Spleen (tissue), 11 donors: ENCODE measurements around the gene ACO2. TPM values are rescaled to one million over a fixed set of nuclear protein-coding genes. Genes with fewer than 3 reads are reported as not detected.
"Not testable (repeated sequence)": the region's sequence is repeated elsewhere in the genome, so short reads cannot be mapped to it uniquely, and the experiment has no call there.

ENCODE experiments used
- DNase-seq: peaks from one replicate; pipeline ENCODE4 v3.0.0-alpha.2; 2020
- H3K27ac ChIP-seq, 8 donors: fragments of 200-600 bp; sonication (generic) in 7 of 8; 1 replicate in 4 of 8; 2 replicates in 4 of 8; pipeline versions ENCODE4 v1.5.0 to v1.8.0; 2016 to 2021; ENCODE audit warnings: inconsistent platforms in 4 of 8, mild to moderate bottlenecking in 4 of 8, moderate library complexity in 1 of 8
- H3K27me3 ChIP-seq, 7 donors: fragments of 200-600 bp; sonication (generic) in 6 of 7; replicated peaks in 1 of 7; 1 replicate in 4 of 7; 2 replicates in 3 of 7; pipeline versions ENCODE4 v1.5.0 to v1.8.0; 2016 to 2021; ENCODE audit warnings: inconsistent platforms in 3 of 7, mild to moderate bottlenecking in 1 of 7
- H3K36me3 ChIP-seq, 6 donors: fragments of 200-600 bp; sonication (generic) in 5 of 6; 1 replicate in 4 of 6; 2 replicates in 2 of 6; pipeline versions ENCODE4 v1.5.0 to v1.8.0; 2016 to 2021; ENCODE audit warnings: inconsistent platforms in 2 of 6
- H3K4me1 ChIP-seq, 6 donors: fragments of 200-600 bp; sonication (generic) in 5 of 6; 1 replicate in 3 of 6; 2 replicates in 3 of 6; pipeline versions ENCODE4 v1.5.0 to v1.8.0; 2016 to 2021; ENCODE audit warnings: inconsistent platforms in 3 of 6
- H3K4me3 ChIP-seq, 8 donors: fragments of 200-600 bp; sonication (generic) in 7 of 8; 1 replicate in 4 of 8; 2 replicates in 4 of 8; pipeline versions ENCODE4 v1.5.0 to v1.8.0; 2016 to 2021; ENCODE audit warnings: inconsistent platforms in 4 of 8, mild to moderate bottlenecking in 4 of 8, moderate library complexity in 2 of 8
- H3K9me3 ChIP-seq, 8 donors: fragments of 200-600 bp; sonication (generic) in 7 of 8; 1 replicate in 4 of 8; 2 replicates in 4 of 8; pipeline versions ENCODE4 v1.5.0 to v1.8.0; 2016 to 2021; ENCODE audit warnings: inconsistent platforms in 4 of 8
- CTCF ChIP-seq, 11 experiments: fragments of 200-600 bp in 7 of 11; fragments of 450-650 bp in 4 of 11; sonication (generic) in 4 of 11; IDR thresholded peaks in 8 of 11; conservative IDR thresholded peaks in 3 of 11; 1 replicate in 7 of 11; 2 replicates in 4 of 11; pipeline versions ENCODE4 v1.4.0 to v1.8.0; 2016 to 2021; ENCODE audit warnings: antibody characterized with exemption in 11 of 11, inconsistent platforms in 4 of 11, mild to moderate bottlenecking in 1 of 11
- POLR2A ChIP-seq, 3 donors: fragments of 450-650 bp; IDR thresholded peaks; one replicate each; pipeline ENCODE4 v1.5.1; 2017; ENCODE audit warnings: antibody characterized with exemption in 3 of 3, mild to moderate bottlenecking in 1 of 3
- POLR2AphosphoS5 ChIP-seq, 3 donors: sonication (generic); formaldehyde crosslinking; IDR thresholded peaks; one replicate each; pipeline ENCODE4 v1.5.1; 2017; ENCODE audit warnings: antibody characterized with exemption in 3 of 3
- WGBS, 5 donors: extraction: QIAGEN DNeasy Blood & Tissue Kit in 3 of 5; methylation state at CpG; one replicate each; pipeline versions ENCODE4 v1.1.5 to v1.1.7; 2013 to 2018; 5-methylcytosine and 5-hydroxymethylcytosine counted together
- intact Hi-C: fragments of 100-400 bp; cut with DNase I; formaldehyde crosslinking; loops from one replicate; pipeline ENCODE4 v1.15.0; 2023; ENCODE audit warnings: low total_unique reads
- polyA plus RNA-seq, 3 donors: library from polyadenylated mRNA; stranded (reverse); fragments of 200-250 nt; gene quantifications; one replicate each; pipeline ENCODE4 v1.2.1, GENCODE V29; 2013
- total RNA-seq, 7 donors: library from RNA; depleted of rRNA in 3 of 7; stranded (reverse); fragments of >200 nt in 3 of 7; fragmentation: NEBNext Ultra II Directional in 4 of 7; extraction: Animal tissue kit (Norgen Biotek cat#: 25700) in 4 of 7; gene quantifications; one replicate each; pipeline versions ENCODE4 v1.1.0 to v1.2.1, GENCODE V29; 2016 to 2021
- donor health status: healthy with polysubstance abuse.
- donor health status: DM: no; HTN: no; CAD: no; lungs with moderate emphysema.
- donor health status: DM: no; HTN: no; CAD: no.
- donor health status: Bipolar disorder and iron deficiency.
- donor health status: healthy.
- donor health status: DM: no; HTN: no; CAD: no.
- donor health status: DM: yes; HTN: yes; CAD: no.

Gene ACO2
- total and polyA plus RNA-seq, 10 donors = 21.4 to 82.0 (median 67.2) TPM

- DNase-seq = no peak
- Histone ChIP-seq H3K4me3 (no peak overlapping the region), H3K27me3 (no peaks in the 10 kb centered on the region), H3K36me3 (peaks cover 0 to 7% (median under 1%) of the 10 kb centered on the region in 6 donors), H3K9me3 (no peaks in the 10 kb centered on the region), H3K27ac (no peak overlapping the region), H3K4me1 (no peaks in the 10 kb centered on the region)
- 69 to 86% (median 81%) methylated on average over 3 of the region's 3 CpGs for WGBS, 5 donors
- intact Hi-C loops = no loop called here
- TF ChIP-seq POLR2AphosphoS5 (IDR thresholded peaks at IDR 0.05) (no peak), CTCF (IDR thresholded peaks at IDR 0.05 in 8 of 11, conservative IDR thresholded peaks at IDR 0.05 in 3 of 11) (no peak), POLR2A (IDR thresholded peaks at IDR 0.05) (no peak)
These were observed 101.3 kb downstream of the ACO2 start for GRCh38 chr22:41570221-41570620.

DNA sequence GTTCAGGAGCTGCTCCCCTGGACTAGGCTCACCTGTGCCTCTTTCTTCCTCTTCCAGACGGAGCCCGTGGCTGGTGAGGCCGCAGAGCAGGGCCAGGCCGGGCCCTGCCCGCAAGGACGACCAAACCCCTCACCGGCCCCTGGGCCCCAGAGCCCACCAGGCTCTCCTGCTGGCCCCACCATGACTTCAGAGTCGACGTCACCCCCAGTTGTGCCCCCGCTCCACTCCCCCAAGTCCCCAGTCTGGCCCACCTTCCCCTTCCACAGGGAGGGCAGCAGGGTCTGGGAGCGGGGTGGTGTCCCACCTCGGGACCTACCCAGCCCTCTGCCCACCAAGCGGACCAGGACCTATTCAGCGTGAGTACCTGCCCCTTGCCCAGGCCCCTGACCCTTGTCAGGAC lies 102.9 kb downstream of the ACO2 start:
- intact Hi-C loops = no loop called here
- H3K27me3 ChIP-seq = no peaks in the 10 kb centered on the region
- peaks cover 0 to 23% (median 7%) of the 10 kb centered on the region in 6 donors for H3K36me3 ChIP-seq
- no peak for DNase-seq
- H3K4me1 ChIP-seq = no peaks in the 10 kb centered on the region
- 92 to 99% (median 94%) methylated on average over 14 of the region's 14 CpGs for WGBS, 5 donors
- no peaks in the 10 kb centered on the region for H3K9me3 ChIP-seq
- H3K27ac ChIP-seq = no peak overlapping the region
- no peak for TF ChIP-seq CTCF (IDR thresholded peaks at IDR 0.05 in 8 of 11, conservative IDR thresholded peaks at IDR 0.05 in 3 of 11)
- no peak for TF ChIP-seq POLR2AphosphoS5 (IDR thresholded peaks at IDR 0.05)
- TF ChIP-seq POLR2A (IDR thresholded peaks at IDR 0.05) = no peak
- H3K4me3 ChIP-seq = no peak overlapping the region

- 94 to 100% (median 97%) methylated on average over 3 of the region's 3 CpGs for WGBS, 5 donors
- H3K4me3 ChIP-seq, H3K27ac ChIP-seq, H3K27me3 ChIP-seq, intact Hi-C loops, H3K9me3 ChIP-seq, H3K4me1 ChIP-seq, DNase-seq: not testable (repeated sequence)
- H3K36me3 ChIP-seq = peaks cover 0 to 28% (median 11%) of the 10 kb centered on the region in 6 donors
These were observed 103.4 kb downstream of the ACO2 start for GRCh38 chr22:41572305-41572704.

GRCh38 chr22:41573677-41574076 lies 104.8 kb downstream of the ACO2 start:
- DNase-seq = no peak
- H3K9me3 ChIP-seq = no peaks in the 10 kb centered on the region
- intact Hi-C loops = no loop called here

More at GRCh38 chr22:41573677-41574076, 104.8 kb downstream of the ACO2 start:
- WGBS, 5 donors = 91 to 94% (median 93%) methylated on average over 9 to 11 of the region's 11 CpGs
- H3K27me3 ChIP-seq = no peaks in the 10 kb centered on the region
- TF ChIP-seq POLR2AphosphoS5 (IDR thresholded peaks at IDR 0.05) (no peak), CTCF (IDR thresholded peaks at IDR 0.05 in 8 of 11, conservative IDR thresholded peaks at IDR 0.05 in 3 of 11) (no peak), POLR2A (IDR thresholded peaks at IDR 0.05) (no peak)
- no peak overlapping the region for H3K27ac ChIP-seq
- no peak overlapping the region for H3K4me3 ChIP-seq
- H3K36me3 ChIP-seq = peaks cover 0 to 41% (median 19%) of the 10 kb centered on the region in 6 donors
- no peaks in the 10 kb centered on the region for H3K4me1 ChIP-seq
